Neural progenitor cell (in vitro differentiated cells): ENCODE measurements around the gene PHRF1. TPM values are rescaled to one million over a fixed set of nuclear protein-coding genes. Genes with fewer than 3 reads are reported as not detected.

Experiments used
- DNase-seq: peaks from one replicate; pipeline ENCODE4 v3.0.0-alpha.2; 2016; ENCODE audit warnings: low spot score
- H2AFZ ChIP-seq: fragments of 200-600 bp; sonication (generic); replicated peaks from 2 replicates; pipeline ENCODE4 v1.6.1; 2016; ENCODE audit warnings: antibody characterized with exemption
- H3F3A ChIP-seq: fragments of 200-600 bp; sonication (generic); 2 replicates; pipeline ENCODE4 v1.6.1; 2016; ENCODE audit warnings: antibody characterized with exemption, low read depth
- H3K27ac ChIP-seq: fragments of 200-600 bp; sonication (generic); 2 replicates; pipeline ENCODE4 v1.5.1; 2016; ENCODE audit warnings: mild to moderate bottlenecking
- H3K27me3 ChIP-seq: fragments of 200-600 bp; sonication (generic); 2 replicates; pipeline ENCODE4 v1.6.1; 2016; ENCODE audit warnings: mild to moderate bottlenecking, moderate library complexity
- H3K36me3 ChIP-seq: fragments of 200-600 bp; sonication (generic); 2 replicates; pipeline ENCODE4 v1.5.1; 2016
- H3K4me1 ChIP-seq: fragments of 200-600 bp; sonication (generic); 2 replicates; pipeline ENCODE4 v1.6.1; 2016; ENCODE audit warnings: mixed run types
- H3K4me2 ChIP-seq: fragments of 200-600 bp; sonication (generic); 2 replicates; pipeline ENCODE4 v1.6.1; 2016
- H3K4me3 ChIP-seq: fragments of 200-600 bp; sonication (generic); 2 replicates; pipeline ENCODE4 v1.5.1; 2016
- H3K79me2 ChIP-seq: fragments of 200-600 bp; sonication (generic); 2 replicates; pipeline ENCODE4 v1.6.1; 2016; ENCODE audit warnings: low read depth
- H3K9ac ChIP-seq: fragments of 200-600 bp; sonication (generic); 2 replicates; pipeline ENCODE4 v1.6.1; 2016
- H3K9me3 ChIP-seq: fragments of 200-600 bp; sonication (generic); 2 replicates; pipeline ENCODE4 v1.5.1; 2016; ENCODE audit warnings: low read depth
- H4K20me1 ChIP-seq: fragments of 200-600 bp; sonication (generic); 2 replicates; pipeline ENCODE4 v1.6.1; 2016; ENCODE audit warnings: low read depth
- H3K27ac Mint-ChIP-seq: 3 replicates; pipeline ENCODE4 v1.8.0; 2021; ENCODE audit warnings: mixed read lengths
- H3K27me3 Mint-ChIP-seq: 2 replicates; pipeline ENCODE4 v1.8.0; 2022; ENCODE audit warnings: low read depth, mild to moderate bottlenecking, inconsistent platforms, moderate library complexity, mixed read lengths; ENCODE audit not compliant: insufficient read depth
- H3K36me3 Mint-ChIP-seq: 3 replicates; pipeline ENCODE4 v1.8.0; 2021; ENCODE audit warnings: mixed read lengths
- H3K4me1 Mint-ChIP-seq: 3 replicates; pipeline ENCODE4 v1.8.0; 2021; ENCODE audit warnings: mixed read lengths
- H3K4me3 Mint-ChIP-seq: 3 replicates; pipeline ENCODE4 v1.8.0; 2021; ENCODE audit warnings: mild to moderate bottlenecking, moderate library complexity, mixed read lengths
- H3K9me3 Mint-ChIP-seq: 3 replicates; pipeline ENCODE4 v1.8.0; 2020; ENCODE audit warnings: mixed read lengths
- CTCF ChIP-seq: fragments of 200-600 bp; sonication (generic); IDR thresholded peaks from 2 replicates; pipeline ENCODE4 v1.5.1; 2017; ENCODE audit warnings: antibody characterized with exemption, mild to moderate bottlenecking
- EZH2 ChIP-seq: fragments of 200-600 bp; sonication (generic); IDR thresholded peaks from 2 replicates; pipeline ENCODE4 v1.6.1; 2017; ENCODE audit warnings: antibody characterized with exemption, mild to moderate bottlenecking, moderate library complexity
- EZH2phosphoT487 ChIP-seq: fragments of 200-600 bp; sonication (generic); IDR thresholded peaks from 2 replicates; pipeline ENCODE4 v1.6.1; 2017; ENCODE audit warnings: antibody characterized with exemption
- total RNA-seq: library from RNA; depleted of rRNA; stranded (reverse); fragments of >200 nt; gene quantifications from 2 replicates; pipeline ENCODE4 v1.2.3, GENCODE V29; 2015; ENCODE audit warnings: low replicate concordance

The PHRF1 gene
- total RNA-seq, 1 donor from 2014 or later = 9.8 TPM

GRCh38 chr11:592501-592900, 16.2 kb downstream of the PHRF1 start:
- no peaks in the 10 kb centered on the region for H3K4me1 Mint-ChIP-seq
- Histone ChIP-seq H3K36me3 (no peaks in the 10 kb centered on the region), H4K20me1 (peaks cover 23% of the 10 kb centered on the region), H3K9ac (no peak overlapping the region), H3K4me3 (no peak overlapping the region), H3K9me3 (no peaks in the 10 kb centered on the region), H3F3A (no peaks in the 10 kb centered on the region), H3K27me3 (no peaks in the 10 kb centered on the region), H3K27ac (no peak overlapping the region), H3K4me2 (no peak overlapping the region), H3K79me2 (peaks cover 10% of the 10 kb centered on the region), H2AFZ (no peak overlapping the region), H3K4me1 (no peaks in the 10 kb centered on the region)
- DNase-seq = no peak
- H3K27me3 Mint-ChIP-seq = peaks cover 8% of the 10 kb centered on the region
- TF ChIP-seq CTCF = no peak
- no peak for TF ChIP-seq EZH2
- no peak for TF ChIP-seq EZH2phosphoT487
- H3K9me3 Mint-ChIP-seq = no peaks in the 10 kb centered on the region
- peaks cover 35% of the 10 kb centered on the region for H3K36me3 Mint-ChIP-seq
- no peak overlapping the region for H3K4me3 Mint-ChIP-seq
- no peak overlapping the region for H3K27ac Mint-ChIP-seq

DNA sequence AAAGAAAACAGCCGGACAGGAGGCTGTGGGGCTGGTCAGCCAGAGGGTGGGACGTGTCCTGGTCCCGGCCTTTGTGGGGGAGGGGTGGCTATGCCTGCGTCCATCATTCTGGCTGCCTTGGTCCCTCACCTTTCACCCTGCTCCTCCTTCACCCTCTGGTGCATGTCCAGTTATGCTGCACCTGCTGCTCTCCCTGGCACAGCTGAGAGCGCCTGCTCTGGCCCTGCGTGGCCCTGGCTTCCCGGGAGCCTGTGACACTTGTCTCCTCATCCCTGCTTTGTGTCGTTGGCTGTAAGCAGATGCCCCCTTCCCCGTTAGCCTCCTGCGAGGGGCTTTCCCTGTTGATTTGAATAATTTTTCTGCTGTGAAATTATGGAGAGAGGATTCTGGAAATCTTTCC, 16.6 kb downstream of the PHRF1 start:
- Histone ChIP-seq H3K27me3 (no peaks in the 10 kb centered on the region), H3K79me2 (peaks cover 10% of the 10 kb centered on the region), H3K4me3 (no peak overlapping the region), H3K9ac (no peak overlapping the region), H3K4me2 (no peak overlapping the region), H3K27ac (no peak overlapping the region), H3K4me1 (no peaks in the 10 kb centered on the region), H4K20me1 (peaks cover 23% of the 10 kb centered on the region), H2AFZ (no peak overlapping the region), H3K36me3 (no peaks in the 10 kb centered on the region), H3K9me3 (no peaks in the 10 kb centered on the region), H3F3A (no peaks in the 10 kb centered on the region)
- Mint-ChIP-seq H3K27ac (no peak overlapping the region), H3K9me3 (no peaks in the 10 kb centered on the region), H3K4me1 (no peaks in the 10 kb centered on the region), H3K36me3 (peaks cover 34% of the 10 kb centered on the region), H3K27me3 (peaks cover 8% of the 10 kb centered on the region), H3K4me3 (no peak overlapping the region)
- TF ChIP-seq CTCF = no peak
- no peak for TF ChIP-seq EZH2phosphoT487
- DNase-seq = no peak

DNA sequence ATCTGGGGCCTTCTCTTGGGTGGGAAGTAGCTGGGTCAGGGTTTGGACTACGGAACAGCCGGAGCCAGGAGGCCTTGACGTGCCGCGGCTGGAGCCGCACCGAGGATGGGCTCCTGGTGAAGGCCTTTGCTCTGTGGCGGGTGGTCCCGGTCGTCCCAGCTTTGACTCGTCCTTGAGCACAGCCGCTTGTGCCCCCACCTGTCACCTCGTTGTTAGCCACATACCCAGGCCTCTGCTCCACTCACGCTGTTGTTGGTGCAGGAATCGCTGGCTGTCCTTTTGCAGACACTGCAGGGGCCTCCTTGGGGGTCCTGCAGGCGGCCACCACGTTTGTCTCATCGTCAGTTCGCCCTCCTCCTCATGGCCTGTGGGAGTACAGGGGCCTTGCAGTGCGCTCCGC, 17.1 kb downstream of the PHRF1 start:
- Histone ChIP-seq H3K9ac (no peak overlapping the region), H3K79me2 (peaks cover 9% of the 10 kb centered on the region), H3K4me1 (no peaks in the 10 kb centered on the region), H3F3A (no peaks in the 10 kb centered on the region), H3K36me3 (no peaks in the 10 kb centered on the region), H3K4me3 (no peak overlapping the region), H4K20me1 (peaks cover 23% of the 10 kb centered on the region), H2AFZ (no peak overlapping the region), H3K9me3 (no peaks in the 10 kb centered on the region), H3K27ac (no peak overlapping the region), H3K4me2 (no peak overlapping the region), H3K27me3 (no peaks in the 10 kb centered on the region)
- TF ChIP-seq EZH2 = no peak
- TF ChIP-seq EZH2phosphoT487 = no peak
- TF ChIP-seq CTCF = no peak
- H3K4me3 Mint-ChIP-seq = no peak overlapping the region
- H3K4me1 Mint-ChIP-seq = no peaks in the 10 kb centered on the region
- H3K9me3 Mint-ChIP-seq = no peaks in the 10 kb centered on the region
- no peak overlapping the region for H3K27ac Mint-ChIP-seq
- H3K36me3 Mint-ChIP-seq = peaks cover 34% of the 10 kb centered on the region
- peaks cover 7% of the 10 kb centered on the region for H3K27me3 Mint-ChIP-seq
- DNase-seq = no peak

DNA sequence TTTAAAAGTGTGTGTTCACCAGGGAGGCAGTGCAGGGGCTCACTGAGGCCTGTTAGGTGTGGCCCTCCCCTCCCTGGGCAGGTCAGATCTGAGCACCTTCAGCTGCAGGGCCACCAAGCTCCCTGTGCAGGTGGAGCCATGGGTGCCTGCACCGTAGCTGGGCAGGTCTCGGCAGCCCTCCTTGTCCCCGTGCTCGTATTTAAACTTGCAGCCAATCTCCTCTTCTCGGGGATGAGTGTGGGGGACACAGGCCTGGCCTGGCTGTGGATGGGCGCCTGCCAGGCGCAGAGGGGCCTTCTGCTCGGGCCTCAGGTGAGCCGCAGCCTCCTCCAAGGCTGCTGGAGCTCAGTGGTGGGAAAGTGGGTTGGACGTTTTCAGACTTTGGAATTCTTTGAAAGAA, 19.1 kb downstream of the PHRF1 start:
- Histone ChIP-seq H3K9ac (no peak overlapping the region), H3F3A (no peaks in the 10 kb centered on the region), H3K4me1 (no peaks in the 10 kb centered on the region), H2AFZ (no peak overlapping the region), H3K27ac (no peak overlapping the region), H3K27me3 (no peaks in the 10 kb centered on the region), H4K20me1 (peaks cover 29% of the 10 kb centered on the region), H3K4me3 (no peak overlapping the region), H3K36me3 (no peaks in the 10 kb centered on the region), H3K79me2 (no peaks in the 10 kb centered on the region), H3K9me3 (no peaks in the 10 kb centered on the region), H3K4me2 (no peak overlapping the region)
- no peaks in the 10 kb centered on the region for H3K4me1 Mint-ChIP-seq
- no peak for TF ChIP-seq EZH2
- no peak for TF ChIP-seq EZH2phosphoT487
- no peak for TF ChIP-seq CTCF
- peaks cover 28% of the 10 kb centered on the region for H3K36me3 Mint-ChIP-seq
- H3K4me3 Mint-ChIP-seq = no peak overlapping the region
- H3K27me3 Mint-ChIP-seq = peaks cover 5% of the 10 kb centered on the region
- no peaks in the 10 kb centered on the region for H3K9me3 Mint-ChIP-seq
- H3K27ac Mint-ChIP-seq = no peak overlapping the region
- DNase-seq = no peak
